ENCODE data around the gene RFPL4A.

DNA sequence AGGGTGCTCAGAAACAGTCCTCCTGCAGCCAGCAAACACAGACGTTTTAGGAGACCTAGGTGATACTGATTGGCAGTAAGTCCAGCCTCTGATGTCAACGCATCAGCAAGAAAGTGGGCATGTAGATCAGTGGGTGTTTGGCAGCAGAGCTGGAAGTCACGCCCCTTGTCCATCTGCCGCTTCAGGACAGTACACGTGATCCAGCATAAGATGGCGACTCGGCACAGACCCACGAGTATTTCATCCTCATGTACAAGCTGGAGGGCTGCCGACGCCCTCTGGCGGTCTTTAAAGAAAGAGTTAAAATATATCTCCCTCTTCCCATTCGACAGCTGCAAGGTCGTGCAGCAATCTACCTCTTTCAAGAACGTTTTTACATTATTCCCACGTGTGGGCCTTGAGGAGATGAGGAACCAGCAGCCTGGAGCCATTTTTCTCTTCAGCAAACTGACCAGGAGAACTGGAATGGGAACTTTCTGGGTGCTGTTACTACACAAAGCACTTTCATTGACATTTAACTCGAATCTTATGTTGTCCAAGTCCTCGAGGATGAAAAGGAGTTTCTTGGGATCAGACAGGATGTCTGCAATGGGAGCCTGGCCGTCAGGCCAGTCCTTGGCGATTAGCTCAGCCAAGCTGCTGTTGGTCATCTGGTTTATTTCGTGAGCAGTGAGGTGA lies 50.6 kb downstream of the RFPL4A start:
- TF ChIP-seq, protein P1, sequence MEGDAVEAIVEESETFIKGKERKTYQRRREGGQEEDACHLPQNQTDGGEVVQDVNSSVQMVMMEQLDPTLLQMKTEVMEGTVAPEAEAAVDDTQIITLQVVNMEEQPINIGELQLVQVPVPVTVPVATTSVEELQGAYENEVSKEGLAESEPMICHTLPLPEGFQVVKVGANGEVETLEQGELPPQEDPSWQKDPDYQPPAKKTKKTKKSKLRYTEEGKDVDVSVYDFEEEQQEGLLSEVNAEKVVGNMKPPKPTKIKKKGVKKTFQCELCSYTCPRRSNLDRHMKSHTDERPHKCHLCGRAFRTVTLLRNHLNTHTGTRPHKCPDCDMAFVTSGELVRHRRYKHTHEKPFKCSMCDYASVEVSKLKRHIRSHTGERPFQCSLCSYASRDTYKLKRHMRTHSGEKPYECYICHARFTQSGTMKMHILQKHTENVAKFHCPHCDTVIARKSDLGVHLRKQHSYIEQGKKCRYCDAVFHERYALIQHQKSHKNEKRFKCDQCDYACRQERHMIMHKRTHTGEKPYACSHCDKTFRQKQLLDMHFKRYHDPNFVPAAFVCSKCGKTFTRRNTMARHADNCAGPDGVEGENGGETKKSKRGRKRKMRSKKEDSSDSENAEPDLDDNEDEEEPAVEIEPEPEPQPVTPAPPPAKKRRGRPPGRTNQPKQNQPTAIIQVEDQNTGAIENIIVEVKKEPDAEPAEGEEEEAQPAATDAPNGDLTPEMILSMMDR (IDR thresholded peaks at IDR 0.05; ENCODE audit: low read depth, low read length) = peak; percentile 41
- TF ChIP-seq POLR2A (IDR thresholded peaks at IDR 0.05; ENCODE audit: extremely low read depth, insufficient read length) = no peak
- peak; percentile 92 for TF ChIP-seq MAX (IDR thresholded peaks at IDR 0.05; ENCODE audit: low read depth, low read length)
- peak; percentile 76 for TF ChIP-seq MYC (IDR thresholded peaks at IDR 0.05; ENCODE audit: low read depth, low read length)
